Motor neuron (in vitro differentiated cells): ENCODE measurements around the gene CREB3L2. TPM values are rescaled to one million over a fixed set of nuclear protein-coding genes. Genes with fewer than 3 reads are reported as not detected.
"Not testable (repeated sequence)": the region's sequence is repeated elsewhere in the genome, so short reads cannot be mapped to it uniquely, and the experiment has no call there.

Experiments used
- ATAC-seq, 8 experiments: fragments of 200-7000 bp; cut with Tn5 transposase; replicated peaks in 6 of 8; 2 replicates each; pipeline ENCODE4 v1.8.0; 2021; ENCODE audit warnings: mild to moderate bottlenecking in 8 of 8, moderate library complexity in 8 of 8
- H3K27ac ChIP-seq, 2 donors: fragments of 250-450 bp; sonication (Bioruptor Pico); 2 replicates each; pipeline ENCODE4 v1.9.0; 2021; ENCODE audit warnings: antibody characterized with exemption in 2 of 2, mild to moderate bottlenecking in 2 of 2, moderate library complexity in 1 of 2
- H3K4me1 ChIP-seq, 2 donors: fragments of 250-450 bp; sonication (Bioruptor Pico); replicated peaks in 1 of 2; 2 replicates each; pipeline ENCODE4 v1.6.1; 2021; ENCODE audit warnings: antibody characterized with exemption in 2 of 2, mild to moderate bottlenecking in 2 of 2, moderate library complexity in 1 of 2
- H3K4me3 ChIP-seq, 5 donors: fragments of 250-450 bp; sonication (Bioruptor Pico); 2 replicates each; pipeline ENCODE4 v1.9.0; 2021; ENCODE audit warnings: antibody characterized with exemption in 5 of 5, mild to moderate bottlenecking in 5 of 5, moderate library complexity in 4 of 5
- WGBS, 10 experiments: fragments of 450-650 bp; shearing (Covaris generic); methylation state at CpG; one replicate each; pipeline ENCODE4 v1.0.0; 2022; 5-methylcytosine and 5-hydroxymethylcytosine counted together
- in situ Hi-C, 9 experiments: fragments of 400-800 bp; cut with MboI; loops; one replicate each; pipeline ENCODE4 v1.15.0; 2021; ENCODE audit warnings: low sequenced_read_pairs in 9 of 9, low pct_unique_long_range_greater_than_20kb in 2 of 9; ENCODE audit not compliant: unreplicated experiment in 9 of 9
- total RNA-seq, 8 experiments: library from RNA; unstranded; fragments of 300-600 nt; gene quantifications; 2 replicates each; pipeline versions ENCODE4 v1.2.3 to v1.2.4, GENCODE V29; 2022

CREB3L2 gene
- total RNA-seq, 8 experiments from 2014 or later, result 2.4 to 33.0 (median 6.4) TPM

DNA sequence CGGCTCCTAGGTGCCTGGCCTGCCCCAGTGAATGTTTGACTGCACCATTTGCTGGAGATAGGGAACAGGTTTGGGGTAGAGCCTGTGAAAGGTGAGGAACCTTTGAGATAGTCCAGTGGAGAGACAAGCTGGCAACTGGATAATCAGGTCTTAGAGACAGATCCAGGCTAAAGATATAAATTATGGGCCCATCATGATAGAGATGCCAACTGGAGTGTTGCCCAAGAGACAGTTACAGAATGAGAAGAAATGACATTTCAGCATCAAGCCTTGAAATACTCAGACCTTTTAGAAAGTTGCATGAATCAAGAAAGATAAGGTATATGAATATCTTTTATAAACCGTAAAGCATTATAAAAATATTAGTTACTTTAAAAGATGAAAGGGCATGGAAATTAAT lies 27.1 kb downstream of the CREB3L2 start:
- WGBS, 10 experiments, result 44 to 100% (median 90%) methylated on average over 1 to 2 of the region's 2 CpGs; no CpG with 5 or more reads in 1 of the 10 experiments
- no peak for ATAC-seq
- Histone ChIP-seq H3K27ac (no peak overlapping the region), H3K4me3 (no peak overlapping the region), H3K4me1 (peaks cover 8 to 9% of the 10 kb centered on the region in 2 donors)
- in situ Hi-C loops, result no loop called here

DNA sequence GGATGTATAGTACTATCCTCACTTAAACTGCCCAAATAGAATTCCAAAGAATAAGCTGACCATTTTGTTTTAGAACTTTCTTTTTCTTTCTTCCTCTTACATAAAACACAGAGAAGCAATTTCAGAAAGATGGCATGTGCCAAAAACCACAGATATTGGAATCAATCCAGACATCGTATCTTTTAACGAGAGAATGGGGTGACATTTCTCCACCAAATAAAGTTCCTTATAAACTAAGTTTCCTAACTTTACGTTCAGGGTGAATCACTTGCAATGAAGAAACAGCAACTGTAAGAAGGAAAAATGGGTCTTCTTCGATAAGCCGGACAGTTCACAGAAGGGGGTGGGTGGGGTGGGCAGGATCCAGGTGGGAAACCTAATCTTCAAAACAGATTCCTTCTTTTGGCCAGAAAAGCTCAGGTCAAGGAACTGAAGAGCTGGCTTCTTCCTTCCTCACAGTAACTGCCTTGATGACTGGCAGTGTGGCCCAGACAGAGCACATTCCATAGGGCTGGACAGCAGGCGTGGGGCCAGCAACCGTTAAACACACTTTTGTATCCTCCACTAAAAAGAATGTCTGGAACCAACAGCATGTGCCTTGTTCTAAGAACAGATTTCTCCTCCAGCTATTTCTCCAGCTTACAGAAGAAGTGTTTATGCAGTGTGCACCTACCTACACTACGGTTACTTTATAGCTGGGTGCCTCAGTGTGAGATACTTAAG lies 31.5 kb downstream of the CREB3L2 start:
- 2 to 96% (median 72%) methylated on average over 3 to 8 of the region's 8 CpGs; no CpG with 5 or more reads in 2 of the 10 experiments for WGBS, 10 experiments
- ATAC-seq, result peak in 4 of 8 experiments; percentile 59 to 80 (median 74)
- in situ Hi-C loops, result no loop called here
- Histone ChIP-seq H3K27ac (no peak overlapping the region), H3K4me1 (peaks cover 3% of the 10 kb centered on the region in 2 donors), H3K4me3 (no peak overlapping the region)

GRCh38 chr7:137969828-137970227 lies 32.1 kb downstream of the CREB3L2 start:
- no peak overlapping the region for H3K27ac ChIP-seq
- ATAC-seq, result no peak
- 33 to 100% (median 85%) methylated on average over 1 of the region's 1 CpG; no CpG with 5 or more reads in 2 of the 10 experiments for WGBS, 10 experiments
- in situ Hi-C loops, result no loop called here
- H3K4me1 ChIP-seq, result no peaks in the 10 kb centered on the region
- no peak overlapping the region for H3K4me3 ChIP-seq

- in situ Hi-C loops, result no loop called here
- Histone ChIP-seq H3K27ac (no peak overlapping the region), H3K4me1 (no peaks in the 10 kb centered on the region), H3K4me3 (no peak overlapping the region)
- no peak for ATAC-seq
- 74 to 100% (median 88%) methylated on average over 1 to 4 of the region's 4 CpGs; no CpG with 5 or more reads in 2 of the 10 experiments for WGBS, 10 experiments
Measured at GRCh38 chr7:137968890-137969289, 33.0 kb downstream of the CREB3L2 start.

DNA sequence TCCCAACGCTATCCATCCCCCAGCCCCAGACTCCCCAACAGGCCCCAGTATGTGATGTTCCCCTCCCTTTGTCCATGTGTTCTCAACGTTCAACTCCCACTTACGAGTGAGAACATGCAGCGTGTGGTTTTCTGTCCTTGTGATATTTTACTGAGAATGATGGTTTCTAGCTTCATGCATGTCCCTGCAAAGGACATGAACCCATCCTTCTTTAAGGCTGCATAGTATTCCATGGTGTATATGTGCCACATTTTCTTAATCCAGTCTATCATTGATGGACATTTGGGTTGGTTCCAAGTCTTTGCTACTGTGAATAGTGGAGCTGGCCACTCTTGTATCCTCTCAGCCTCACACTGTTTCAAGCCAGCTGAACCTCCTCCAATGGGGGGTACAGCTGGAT lies 33.5 kb downstream of the CREB3L2 start:
- H3K27ac ChIP-seq, ATAC-seq, H3K4me1 ChIP-seq, H3K4me3 ChIP-seq, in situ Hi-C loops: not testable (repeated sequence)
- WGBS, 10 experiments, result 100% methylated on average over 1 of the region's 4 CpGs; no CpG with 5 or more reads in 9 of the 10 experiments

DNA sequence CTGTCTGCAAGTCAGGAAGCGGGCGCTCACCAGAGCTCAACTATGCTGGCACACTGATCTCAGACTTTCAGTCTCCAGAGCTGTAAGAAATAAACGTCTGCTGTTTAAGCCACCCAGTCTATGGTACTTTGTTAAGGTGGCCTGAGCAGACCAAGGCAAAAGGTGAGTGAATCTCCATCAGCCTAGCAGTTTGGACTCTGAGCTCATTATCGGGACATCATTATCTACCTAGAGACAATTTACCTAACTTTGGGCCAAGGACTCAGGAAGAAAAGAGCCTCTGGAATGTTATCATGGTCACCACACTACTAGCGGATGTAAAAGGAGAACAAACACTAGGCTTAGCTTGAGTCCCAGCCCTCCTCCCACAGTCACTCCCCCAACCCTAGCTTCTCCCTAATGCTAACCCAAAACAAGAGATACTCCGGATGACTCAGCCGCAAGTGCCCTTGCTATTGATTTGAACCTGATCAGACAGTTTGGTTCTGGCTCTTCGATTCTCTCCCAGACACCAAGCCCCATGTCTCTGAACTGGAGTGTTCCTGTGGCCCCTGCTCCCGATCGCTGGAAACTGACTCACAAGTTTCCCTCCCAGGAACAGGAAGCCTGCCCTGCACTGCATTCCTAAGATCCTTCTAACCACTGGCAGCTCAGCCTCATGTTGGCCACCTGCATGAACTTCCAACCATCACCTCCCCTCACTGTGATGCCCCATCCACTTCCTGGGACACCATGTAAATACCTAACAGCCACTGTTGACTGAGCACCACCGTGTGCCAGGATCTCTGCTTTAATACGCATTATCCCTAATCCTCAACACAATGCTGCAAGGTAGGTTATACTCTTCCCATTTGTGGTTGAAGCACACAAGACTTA lies 34.5 kb downstream of the CREB3L2 start:
- in situ Hi-C loops, result no loop called here
- no peak overlapping the region for H3K27ac ChIP-seq
- ATAC-seq, result no peak
- no peak overlapping the region for H3K4me3 ChIP-seq
- WGBS, 10 experiments, result 70 to 100% (median 88%) methylated on average over 1 to 9 of the region's 12 CpGs; no CpG with 5 or more reads in 1 of the 10 experiments
- H3K4me1 ChIP-seq, result no peaks in the 10 kb centered on the region

DNA sequence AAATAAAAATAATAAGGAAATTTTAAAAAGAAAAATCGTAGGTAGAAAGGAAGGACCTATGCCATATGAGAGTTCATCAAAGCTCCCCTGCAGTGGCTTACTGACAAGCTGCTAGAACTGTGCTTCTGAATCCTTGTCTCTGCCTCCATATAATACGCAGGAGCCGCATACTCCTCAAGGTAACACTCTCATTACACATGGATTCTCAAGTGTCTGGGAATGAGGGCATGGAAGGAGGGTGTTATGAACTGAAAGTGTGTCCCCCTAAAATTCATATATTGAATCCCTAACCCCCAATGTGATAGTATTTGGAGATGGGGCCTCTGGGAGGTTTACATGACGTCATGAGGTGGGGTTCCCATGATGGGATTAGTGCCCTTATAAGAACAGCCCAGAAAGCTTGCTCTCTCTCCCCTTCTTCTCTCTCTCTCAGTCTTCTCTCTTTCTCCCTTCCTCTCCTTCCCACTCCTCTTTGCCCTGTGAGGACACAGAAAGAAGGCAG lies 35.2 kb downstream of the CREB3L2 start:
- Histone ChIP-seq H3K4me3 (no peak overlapping the region), H3K27ac (no peak overlapping the region), H3K4me1 (no peaks in the 10 kb centered on the region)
- ATAC-seq, result no peak
- WGBS, 10 experiments, result 30 to 100% (median 78%) methylated on average over 1 to 4 of the region's 4 CpGs; no CpG with 5 or more reads in 1 of the 10 experiments
- in situ Hi-C loops, result no loop called here

GRCh38 chr7:137965942-137966640 lies 35.8 kb downstream of the CREB3L2 start:
- in situ Hi-C loops, result no loop called here
- H3K27ac ChIP-seq, result no peak overlapping the region
- 0 to 100% (median 73%) methylated on average over 1 to 2 of the region's 2 CpGs for WGBS, 10 experiments

DNA sequence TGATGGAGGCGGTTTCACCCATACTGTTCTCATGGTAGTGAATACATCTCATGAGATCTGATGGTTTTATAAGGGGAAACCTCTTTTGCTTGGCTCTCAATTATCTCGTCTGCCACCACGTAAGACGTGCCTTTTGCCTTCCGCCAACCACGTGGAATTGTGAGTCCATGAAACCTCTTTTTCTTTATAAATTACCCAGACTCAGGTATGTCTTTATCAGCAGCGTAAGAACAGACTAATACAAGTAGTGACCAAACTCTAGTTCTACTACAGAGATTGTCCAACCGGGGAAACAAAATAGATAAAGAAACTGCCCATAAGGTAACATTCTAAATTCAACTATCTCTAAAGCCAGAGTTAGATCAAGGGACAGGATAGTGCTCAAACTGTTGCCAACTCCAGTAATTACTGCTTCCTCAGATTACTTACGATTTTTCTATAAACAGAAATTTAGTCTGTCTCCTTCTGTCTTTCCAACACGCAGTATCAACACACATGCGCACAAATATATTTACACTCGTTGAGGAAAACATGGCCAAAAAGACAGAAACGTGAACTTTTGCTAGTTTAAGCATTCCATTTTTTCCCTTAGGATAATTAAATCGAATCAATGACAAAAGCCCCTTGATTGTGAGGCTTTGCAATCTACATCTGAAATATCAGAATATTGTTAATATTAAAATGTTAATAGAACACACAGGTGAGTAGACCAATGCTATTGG lies 36.9 kb downstream of the CREB3L2 start:
- H3K4me1 ChIP-seq, result no peaks in the 10 kb centered on the region
- in situ Hi-C loops, result no loop called here

More at GRCh38 chr7:137965942-137966640, 35.8 kb downstream of the CREB3L2 start:
- no peak for ATAC-seq
- Histone ChIP-seq H3K4me1 (no peaks in the 10 kb centered on the region), H3K4me3 (no peak overlapping the region)

GRCh38 chr7:137962875-137963507 lies 38.9 kb downstream of the CREB3L2 start:
- in situ Hi-C loops, result no loop called here
- Histone ChIP-seq H3K4me1 (no peaks in the 10 kb centered on the region), H3K4me3 (no peak overlapping the region), H3K27ac (no peak overlapping the region)
- no peak for ATAC-seq
- 78 to 100% (median 96%) methylated on average over 3 to 7 of the region's 7 CpGs for WGBS, 10 experiments

More for the DNA sequence above, 36.9 kb downstream of the CREB3L2 start:
- Histone ChIP-seq H3K4me3 (no peak overlapping the region), H3K27ac (no peak overlapping the region)
- ATAC-seq, result no peak
- 85 to 98% (median 95%) methylated on average over 3 to 14 of the region's 14 CpGs for WGBS, 10 experiments

- Histone ChIP-seq H3K4me1 (no peaks in the 10 kb centered on the region), H3K4me3 (no peak overlapping the region), H3K27ac (no peak overlapping the region)
- no peak for ATAC-seq
- WGBS, 10 experiments, result 40 to 100% (median 90%) methylated on average over 1 to 2 of the region's 5 CpGs; no CpG with 5 or more reads in 7 of the 10 experiments
- in situ Hi-C loops, result no loop called here
Measured at GRCh38 chr7:137962491-137962874, 39.4 kb downstream of the CREB3L2 start.
